Memory B cell (primary cell): ENCODE measurements around the gene ENDOD1.

ENCODE experiments used
- ATAC-seq: fragments of 150-1000 bp; cut with Tn5 transposase; 2 replicates; pipeline ENCODE4 v1.10.0; 2021; ENCODE audit warnings: low read depth, mild to moderate bottlenecking, moderate library complexity
- DNase-seq, 2 donors: peaks; one replicate each; pipeline ENCODE4 v3.0.0; 2022; ENCODE audit warnings: low spot score in 2 of 2
- H3K27ac Mint-ChIP-seq: one replicate; pipeline ENCODE4 v1.8.0; 2022; ENCODE audit warnings: mild to moderate bottlenecking, moderate library complexity, mixed read lengths
- H3K27me3 Mint-ChIP-seq: one replicate; pipeline ENCODE4 v1.8.0; 2022; ENCODE audit warnings: mixed read lengths
- H3K36me3 Mint-ChIP-seq: one replicate; pipeline ENCODE4 v1.8.0; 2022; ENCODE audit warnings: mild to moderate bottlenecking, mixed read lengths
- H3K4me1 Mint-ChIP-seq: one replicate; pipeline ENCODE4 v1.8.0; 2022; ENCODE audit warnings: mixed read lengths
- H3K4me3 Mint-ChIP-seq: one replicate; pipeline ENCODE4 v1.8.0; 2022; ENCODE audit warnings: mild to moderate bottlenecking, moderate library complexity, mixed read lengths
- H3K9me3 Mint-ChIP-seq: one replicate; pipeline ENCODE4 v1.8.0; 2022; ENCODE audit warnings: mixed read lengths

The ENDOD1 gene

GRCh38 chr11:95170294-95170693, 80.6 kb downstream of the ENDOD1 start:
- peaks cover 4% of the 10 kb centered on the region for H3K36me3 Mint-ChIP-seq
- ATAC-seq = no peak
- H3K4me1 Mint-ChIP-seq = no peaks in the 10 kb centered on the region
- H3K27me3 Mint-ChIP-seq = no peaks in the 10 kb centered on the region
- H3K9me3 Mint-ChIP-seq = no peaks in the 10 kb centered on the region
- H3K4me3 Mint-ChIP-seq = no peak overlapping the region
- DNase-seq = no peak
- no peak overlapping the region for H3K27ac Mint-ChIP-seq

DNA sequence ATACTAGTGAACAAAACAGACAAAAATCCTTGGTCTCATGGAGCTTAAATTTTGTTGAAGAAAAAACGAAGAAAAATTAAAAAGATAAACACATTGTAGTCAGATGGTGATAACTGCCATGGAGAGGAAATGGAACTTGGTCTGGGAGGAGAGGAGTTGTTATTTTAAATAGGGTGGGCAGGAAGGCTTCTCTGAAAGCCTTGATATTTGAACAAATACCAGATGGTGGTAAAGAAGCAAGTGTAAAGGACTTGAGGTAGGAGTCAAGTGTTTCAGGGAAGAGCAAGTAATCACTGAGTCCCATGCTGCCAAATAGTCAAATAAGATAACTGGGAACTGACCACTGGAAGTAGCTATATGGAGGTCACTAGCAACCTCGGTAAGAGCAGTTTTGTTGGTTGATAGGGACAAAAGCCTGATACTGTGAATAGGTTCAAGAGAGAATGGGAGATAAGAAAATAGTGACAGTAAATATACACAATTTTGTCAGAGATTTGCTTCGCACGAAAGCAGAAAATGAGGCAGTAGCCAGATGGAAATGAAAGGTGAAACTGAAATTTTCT, 86.3 kb downstream of the ENDOD1 start:
- no peak for ATAC-seq

More for the DNA sequence above, 86.3 kb downstream of the ENDOD1 start:
- Mint-ChIP-seq H3K9me3 (no peaks in the 10 kb centered on the region), H3K27ac (no peak overlapping the region), H3K27me3 (no peaks in the 10 kb centered on the region), H3K4me3 (no peak overlapping the region), H3K4me1 (no peaks in the 10 kb centered on the region), H3K36me3 (peaks cover 20% of the 10 kb centered on the region)
- DNase-seq = no peak
